Stomach (tissue), 9 donors: ENCODE results near the gene MMP28. TPM values are rescaled to one million over a fixed set of nuclear protein-coding genes. Genes with fewer than 3 reads are reported as not detected.

Experiments used
- DNase-seq, 2 donors: peaks; one replicate each; pipeline versions ENCODE4 v3.0.0 to v3.0.0-alpha.2; 2013 to 2019
- H3K27ac ChIP-seq, 5 donors: fragments of 200-600 bp in 4 of 5; sonication (generic) in 4 of 5; one replicate each; pipeline ENCODE4 v1.5.1; 2013 to 2019; ENCODE audit warnings: mild to moderate bottlenecking in 1 of 5, moderate library complexity in 1 of 5
- H3K27me3 ChIP-seq, 3 donors: fragments of 200-600 bp; sonication (generic); one replicate each; pipeline ENCODE4 v1.5.1; 2017 to 2019; ENCODE audit warnings: mixed run types in 1 of 3
- H3K36me3 ChIP-seq, 4 donors: fragments of 200-600 bp; sonication (generic); 1 replicate in 3 of 4; 2 replicates in 1 of 4; pipeline ENCODE4 v1.5.1; 2016 to 2019
- H3K4me1 ChIP-seq, 4 donors: fragments of 200-600 bp; sonication (generic); one replicate each; pipeline ENCODE4 v1.5.1; 2016 to 2019
- H3K4me3 ChIP-seq, 4 donors: fragments of 200-600 bp; sonication (generic) in 3 of 4; one replicate each; pipeline ENCODE4 v1.5.1; 2016 to 2019; ENCODE audit warnings: mild to moderate bottlenecking in 1 of 4
- H3K9me3 ChIP-seq, 4 donors: fragments of 200-600 bp; sonication (generic); one replicate each; pipeline ENCODE4 v1.5.1; 2016 to 2019
- EP300 ChIP-seq: sonication (generic); formaldehyde crosslinking; IDR thresholded peaks from one replicate; pipeline ENCODE4 v1.6.1; 2017; ENCODE audit warnings: antibody characterized with exemption
- POLR2A ChIP-seq, 4 donors: fragments of 450-650 bp; IDR thresholded peaks; one replicate each; pipeline ENCODE4 v1.6.1; 2016; ENCODE audit warnings: antibody characterized with exemption in 4 of 4, control low read depth in 2 of 4, mild to moderate bottlenecking in 1 of 4, moderate library complexity in 1 of 4
- POLR2AphosphoS5 ChIP-seq, 3 donors: sonication (generic); formaldehyde crosslinking; IDR thresholded peaks; one replicate each; pipeline ENCODE4 v1.6.1; 2016; ENCODE audit warnings: antibody characterized with exemption in 3 of 3
- WGBS, 5 donors: extraction: QIAGEN DNeasy Blood & Tissue Kit in 3 of 5; methylation state at CpG; one replicate each; pipeline versions ENCODE4 v1.1.5 to v1.1.7; 2013 to 2018; 5-methylcytosine and 5-hydroxymethylcytosine counted together
- intact Hi-C: fragments of 100-400 bp; cut with DNase I; formaldehyde crosslinking; loops from one replicate; pipeline ENCODE4 v1.15.1; 2023; ENCODE audit warnings: low total_unique reads
- polyA plus RNA-seq, 3 donors: library from polyadenylated mRNA; stranded (reverse); fragments of 200-250 nt; gene quantifications; one replicate each; pipeline ENCODE4 v1.2.3, GENCODE V29; 2013
- total RNA-seq, 5 donors: library from RNA; depleted of rRNA; stranded (reverse); fragments of >200 nt; gene quantifications; one replicate each; pipeline versions ENCODE4 v1.1.0 to v1.2.3, GENCODE V29; 2014 to 2016
- TF ChIP-seq, protein P1 (sequence below), 7 experiments: fragments of 450-650 bp in 4 of 7; fragments of 200-600 bp in 3 of 7; sonication (generic) in 3 of 7; IDR thresholded peaks; one replicate each; pipeline ENCODE4 v1.5.1; 2016 to 2019; ENCODE audit warnings: antibody characterized with exemption in 7 of 7, control low read depth in 2 of 7, mild to moderate bottlenecking in 1 of 7
- donor health status: healthy with polysubstance abuse.
- donor health status: Bipolar disorder and iron deficiency.
- donor health status: healthy.

The MMP28 gene
- total and polyA plus RNA-seq, 8 donors, result 2.2 to 75.0 (median 19.6) TPM

DNA sequence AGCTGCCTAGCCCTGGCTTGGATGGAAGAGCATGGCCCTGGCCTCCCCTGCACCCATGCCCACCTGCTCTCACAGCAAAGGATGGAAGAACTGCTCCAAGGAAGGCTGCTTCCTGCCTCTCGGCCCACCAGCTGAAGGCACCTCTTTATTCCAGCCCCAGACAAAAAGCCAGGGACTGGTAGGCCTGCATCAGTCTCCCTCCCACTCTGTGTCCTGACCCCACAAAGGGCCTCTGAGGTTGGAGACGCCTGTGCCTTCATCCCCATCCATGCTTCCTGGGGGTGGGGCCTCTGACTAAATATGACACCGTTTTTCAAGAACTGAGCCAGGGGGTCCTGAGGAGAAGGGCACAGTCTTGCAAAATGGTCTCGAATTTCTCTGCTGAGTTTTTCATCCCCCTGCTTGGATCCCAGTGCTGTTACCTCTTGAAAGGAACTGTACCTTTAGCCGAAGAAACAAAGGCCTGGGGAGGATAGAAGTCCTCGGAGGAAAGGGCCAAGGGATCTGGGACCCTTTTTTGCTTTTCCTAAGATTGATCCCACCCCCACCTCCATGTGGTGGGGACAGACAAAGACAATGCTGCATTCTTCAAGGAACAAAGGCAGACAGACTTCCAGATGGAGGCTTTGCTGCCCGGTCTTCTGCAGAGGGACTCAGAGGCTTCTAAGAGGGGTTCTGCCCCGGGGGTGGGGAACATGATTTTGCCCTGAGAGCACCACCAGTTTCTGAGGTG, 29.5 kb downstream of the MMP28 start:
- Histone ChIP-seq H3K27me3 (no peaks in the 10 kb centered on the region), H3K4me3 (no peak overlapping the region), H3K9me3 (no peaks in the 10 kb centered on the region), H3K36me3 (no peaks in the 10 kb centered on the region), H3K4me1 (peaks cover 10 to 43% (median 25%) of the 10 kb centered on the region in 4 donors), H3K27ac (no peak overlapping the region)
- 78 to 85% (median 82%) methylated on average over 8 of the region's 8 CpGs for WGBS, 5 donors
- TF ChIP-seq, protein P1, sequence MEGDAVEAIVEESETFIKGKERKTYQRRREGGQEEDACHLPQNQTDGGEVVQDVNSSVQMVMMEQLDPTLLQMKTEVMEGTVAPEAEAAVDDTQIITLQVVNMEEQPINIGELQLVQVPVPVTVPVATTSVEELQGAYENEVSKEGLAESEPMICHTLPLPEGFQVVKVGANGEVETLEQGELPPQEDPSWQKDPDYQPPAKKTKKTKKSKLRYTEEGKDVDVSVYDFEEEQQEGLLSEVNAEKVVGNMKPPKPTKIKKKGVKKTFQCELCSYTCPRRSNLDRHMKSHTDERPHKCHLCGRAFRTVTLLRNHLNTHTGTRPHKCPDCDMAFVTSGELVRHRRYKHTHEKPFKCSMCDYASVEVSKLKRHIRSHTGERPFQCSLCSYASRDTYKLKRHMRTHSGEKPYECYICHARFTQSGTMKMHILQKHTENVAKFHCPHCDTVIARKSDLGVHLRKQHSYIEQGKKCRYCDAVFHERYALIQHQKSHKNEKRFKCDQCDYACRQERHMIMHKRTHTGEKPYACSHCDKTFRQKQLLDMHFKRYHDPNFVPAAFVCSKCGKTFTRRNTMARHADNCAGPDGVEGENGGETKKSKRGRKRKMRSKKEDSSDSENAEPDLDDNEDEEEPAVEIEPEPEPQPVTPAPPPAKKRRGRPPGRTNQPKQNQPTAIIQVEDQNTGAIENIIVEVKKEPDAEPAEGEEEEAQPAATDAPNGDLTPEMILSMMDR (IDR thresholded peaks at IDR 0.05), result no peak
- TF ChIP-seq POLR2A (IDR thresholded peaks at IDR 0.05) (no peak), POLR2AphosphoS5 (IDR thresholded peaks at IDR 0.05) (no peak), EP300 (no peak)
- intact Hi-C loops, result loop anchor here (5.0 kb wide), 1 partner anchor 41 kb away; the partner anchor contains the start of gene TAF15
- no peak for DNase-seq

DNA sequence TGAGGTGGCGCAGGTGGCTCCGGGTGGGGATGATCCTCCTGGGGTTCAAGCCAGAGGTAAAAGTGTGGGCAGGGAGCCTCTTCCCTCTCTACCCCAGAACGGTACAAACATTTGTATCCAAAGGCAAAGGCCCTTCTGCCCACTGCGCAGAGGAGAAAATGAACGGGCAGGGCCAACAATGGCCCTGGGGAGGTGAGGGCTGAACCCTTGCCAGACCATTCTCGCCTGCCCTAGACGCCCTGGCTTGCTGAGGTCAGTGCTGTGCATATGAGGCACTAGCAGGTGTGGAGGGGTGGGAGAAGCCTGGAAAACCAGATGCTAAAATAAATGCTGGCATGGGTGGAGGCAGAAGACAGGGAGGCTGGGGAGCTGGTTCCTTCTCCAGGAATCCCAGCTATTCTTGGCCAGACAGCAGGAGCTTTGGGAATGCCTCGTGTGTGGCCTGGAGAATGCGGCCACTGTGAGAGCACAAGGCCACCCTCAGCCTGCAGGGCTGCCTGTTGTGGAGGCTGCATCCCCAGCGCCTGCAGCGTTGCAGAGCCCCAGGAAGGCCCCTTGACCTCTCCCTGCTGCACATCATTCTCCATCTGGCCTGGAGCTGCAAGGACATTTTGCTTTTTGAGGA, 30.2 kb downstream of the MMP28 start:
- Histone ChIP-seq H3K4me1 (peaks cover 10 to 39% (median 25%) of the 10 kb centered on the region in 4 donors), H3K36me3 (no peaks in the 10 kb centered on the region), H3K27me3 (no peaks in the 10 kb centered on the region), H3K4me3 (no peak overlapping the region), H3K27ac (peak overlapping the region in 1 of 5 donors; percentile 66), H3K9me3 (no peaks in the 10 kb centered on the region)
- WGBS, 5 donors, result 59 to 75% (median 74%) methylated on average over 11 of the region's 11 CpGs
- intact Hi-C loops, result loop anchor here (5.0 kb wide), 1 partner anchor 42 kb away; the partner anchor contains the start of gene TAF15
- peak in 1 of 2 donors; percentile 41 for DNase-seq
- TF ChIP-seq, protein P1 (IDR thresholded peaks at IDR 0.05), result no peak
- TF ChIP-seq POLR2AphosphoS5 (IDR thresholded peaks at IDR 0.05) (no peak), POLR2A (IDR thresholded peaks at IDR 0.05) (no peak), EP300 (no peak)

DNA sequence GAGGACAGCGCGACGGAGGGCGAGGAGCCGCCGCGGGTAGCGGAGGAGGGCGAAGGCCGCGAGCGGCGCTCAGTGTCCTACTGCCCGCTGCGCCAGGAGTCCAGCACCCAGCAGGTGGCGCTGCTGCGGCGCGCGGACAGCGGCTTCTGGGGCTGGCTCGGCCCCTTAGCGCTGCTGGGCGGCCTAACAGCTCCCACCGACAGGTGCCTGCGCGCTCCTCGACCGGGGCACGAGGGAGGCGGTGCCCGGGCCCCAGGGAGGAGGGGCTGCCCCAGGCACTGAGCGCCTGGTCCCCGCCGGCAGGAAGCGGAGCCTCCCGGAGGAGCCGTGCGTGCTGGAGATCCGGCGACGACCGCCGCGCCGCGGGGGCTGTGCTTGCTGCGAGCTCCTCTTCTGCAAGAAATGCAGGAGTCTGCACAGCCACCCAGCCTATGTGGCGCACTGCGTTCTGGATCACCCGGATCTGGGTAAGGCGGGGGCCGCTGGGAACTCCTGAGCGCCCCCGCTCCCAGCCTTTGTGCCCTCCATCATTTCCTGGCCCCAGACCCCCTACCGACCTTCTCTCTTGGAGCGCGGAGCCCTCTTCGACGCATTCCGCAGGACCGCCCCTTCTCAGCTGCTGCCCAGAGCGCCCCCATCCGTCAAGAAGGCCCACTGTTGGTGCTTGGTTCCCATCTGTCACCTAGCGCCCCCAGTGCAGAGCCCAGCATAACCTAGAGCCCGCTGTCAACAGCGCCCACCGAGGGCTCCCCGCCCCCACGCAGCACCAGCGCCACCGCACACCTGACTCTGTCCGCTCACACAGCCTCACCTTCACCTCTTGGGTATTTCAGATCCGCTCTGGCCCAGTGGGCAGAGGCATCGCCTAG, 31.1 kb downstream of the MMP28 start:
- Histone ChIP-seq H3K4me1 (peaks cover 10 to 39% (median 25%) of the 10 kb centered on the region in 4 donors), H3K27me3 (no peaks in the 10 kb centered on the region), H3K4me3 (peak overlapping the region; percentile 43 to 72 (median 50)), H3K9me3 (no peaks in the 10 kb centered on the region), H3K36me3 (no peaks in the 10 kb centered on the region), H3K27ac (peak overlapping the region; percentile 11 to 66 (median 58))
- DNase-seq, result peak; percentile 92 to 97
- 4 to 7% (median 5%) methylated on average over 47 to 75 of the region's 75 CpGs for WGBS, 5 donors
- intact Hi-C loops, result no loop called here
- no peak for TF ChIP-seq EP300
- TF ChIP-seq, protein P1 (IDR thresholded peaks at IDR 0.05), result peak in 6 of 7 experiments; percentile 34 to 97 (median 92)
- no peak for TF ChIP-seq POLR2A (IDR thresholded peaks at IDR 0.05)
- peak; percentile 21 to 80 (median 34) for TF ChIP-seq POLR2AphosphoS5 (IDR thresholded peaks at IDR 0.05)

DNA sequence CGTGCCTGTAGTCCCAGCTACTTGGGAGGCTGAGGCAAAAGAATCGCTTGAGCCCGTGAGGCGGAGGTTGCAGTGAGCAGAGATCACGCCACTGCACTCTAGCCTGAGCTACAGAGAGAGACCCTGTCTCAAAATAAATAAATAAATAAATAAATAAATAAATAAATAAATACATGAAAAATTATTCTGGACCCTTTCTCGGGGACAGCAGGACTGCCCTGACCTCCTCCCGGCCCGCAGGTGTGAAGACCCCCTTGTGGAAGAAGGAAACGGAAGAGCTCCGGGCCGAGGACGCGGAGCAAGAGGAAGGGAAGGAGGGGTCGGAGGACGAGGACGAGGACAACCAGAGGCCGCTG, 31.7 kb downstream of the MMP28 start:
- Histone ChIP-seq H3K9me3 (no peaks in the 10 kb centered on the region), H3K27me3 (no peaks in the 10 kb centered on the region), H3K36me3 (no peaks in the 10 kb centered on the region), H3K4me3 (peak overlapping the region; percentile 43 to 72 (median 50)), H3K4me1 (peaks cover 10 to 39% (median 25%) of the 10 kb centered on the region in 4 donors), H3K27ac (peak overlapping the region in 3 of 5 donors; percentile 11 to 66 (median 58))
- TF ChIP-seq EP300, result no peak
- no peak for DNase-seq
- intact Hi-C loops, result no loop called here
- WGBS, 5 donors, result 33 to 42% (median 34%) methylated on average over 16 to 17 of the region's 17 CpGs
